ENCODE results near the gene BCAP29. TPM values are rescaled to one million over a fixed set of nuclear protein-coding genes. Genes with fewer than 3 reads are reported as not detected.

BCAP29 gene
- total and polyA plus RNA-seq, 2 donors (not counting 3 experiments of a cell fraction or from before 2014, with no cell fraction given): 122 to 162 TPM

- dilution Hi-C loops (cut with MboI; ENCODE audit: extremely low pct_ligation_motif_present, low sequenced_read_pairs) (no loop called here), intact Hi-C loops (cut with micrococcal nuclease) (no loop called here)
- no peaks in the 10 kb centered on the region for H4K20me1 ChIP-seq (replicated peaks; ENCODE audit: control insufficient read depth, extremely low read depth, insufficient read depth, low read length)
- no peak overlapping the region for H3K4me3 ChIP-seq (replicated peaks in 1 of 3; ENCODE audit: insufficient read depth in 1 of 3, low read depth in 1 of 3, low read length in 3 of 3)
- ChIA-PET CTCF (no interaction called here), POLR2A (no interaction called here)
- no peak overlapping the region for H3K4me2 ChIP-seq (ENCODE audit: insufficient read depth, low read length)
- BruUV-seq (replicated peaks): no TSS peak
- FAIRE-seq: no peak
- H3K27ac ChIP-seq (ENCODE audit: insufficient read depth, low read depth, low read length): no peak overlapping the region
- no peaks in the 10 kb centered on the region for H3K9me3 ChIP-seq (replicated peaks; ENCODE audit: control insufficient read depth, insufficient read depth, low read length)
- peaks cover 11% of the 10 kb centered on the region for H3K4me1 ChIP-seq (ENCODE audit: control insufficient read depth, extremely low read depth, insufficient read depth, low read length)
- TF ChIP-seq MYC (IDR thresholded peaks at IDR 0.05; ENCODE audit: low read depth, low read length) (no peak), CTCF (IDR thresholded peaks at IDR 0.05; ENCODE audit: extremely low read depth in 1 of 2, insufficient read depth in 1 of 2, low read depth in 1 of 2, low read length in 2 of 2) (no peak), JUN (IDR thresholded peaks at IDR 0.05; ENCODE audit: borderline replicate concordance, insufficient read depth, insufficient read length, low read depth) (no peak), POLR2AphosphoS5 (IDR thresholded peaks at IDR 0.05; ENCODE audit: insufficient read depth, low read depth, low read length) (no peak), MAX (IDR thresholded peaks at IDR 0.05; ENCODE audit: insufficient read depth, insufficient read length) (no peak), GATA2 (IDR thresholded peaks at IDR 0.05; ENCODE audit: insufficient read depth, insufficient read length, low read depth, low read length) (no peak), FOS (IDR thresholded peaks at IDR 0.05; ENCODE audit: borderline replicate concordance, insufficient read depth, low read length) (no peak), POLR2A (IDR thresholded peaks at IDR 0.05; ENCODE audit: low read depth, low read length) (no peak), EZH2 (IDR thresholded peaks at IDR 0.05; ENCODE audit: borderline replicate concordance, low read depth, low read length, severe bottlenecking) (no peak)
- no peaks in the 10 kb centered on the region for H3K79me2 ChIP-seq (ENCODE audit: control insufficient read depth, insufficient read depth, low read length)
- H3K9me1 ChIP-seq (replicated peaks; ENCODE audit: control insufficient read depth, extremely low read depth, insufficient read depth, low read length): no peaks in the 10 kb centered on the region
- no peak for DNase-seq (ENCODE audit: low read depth, low spot score)
- no peak overlapping the region for H2AFZ ChIP-seq (ENCODE audit: low read depth, low read length)
- no peaks in the 10 kb centered on the region for H3K27me3 ChIP-seq (ENCODE audit: control insufficient read depth in 2 of 2, insufficient read depth in 2 of 2, low read length in 2 of 2)
- H3K9ac ChIP-seq (replicated peaks; ENCODE audit: extremely low read depth, insufficient read depth, low read length): no peak overlapping the region
- peaks cover 18 to 34% of the 10 kb centered on the region in 2 experiments for H3K36me3 ChIP-seq (ENCODE audit: control insufficient read depth in 2 of 2, extremely low read depth in 1 of 2, insufficient read depth in 2 of 2, low read length in 2 of 2)
Observed at GRCh38 chr7:107613439-107613838, 33.4 kb downstream of the BCAP29 start.

All from endothelial cell of umbilical vein (primary cell).